ENCODE measurements around the gene ROR2.

ROR2 gene

DNA sequence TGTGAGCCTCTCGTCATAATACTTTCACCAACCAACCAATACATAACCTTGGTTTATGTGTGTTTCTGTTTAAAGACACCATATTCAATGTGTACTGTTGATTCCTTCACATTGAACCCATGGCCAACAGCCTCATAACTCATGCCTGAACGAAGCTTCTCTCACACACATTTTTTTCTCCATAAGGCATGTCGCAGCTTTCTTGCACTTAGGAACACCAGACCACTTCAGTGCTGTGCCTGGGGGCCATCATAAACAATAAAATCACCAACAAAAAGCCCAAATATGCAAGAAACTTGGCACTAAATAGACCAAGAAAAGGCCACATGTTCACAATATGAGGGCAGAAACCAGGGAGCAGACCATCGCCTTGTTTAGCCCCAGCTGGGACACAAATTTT is 192.2 kb downstream of the ROR2 start:
- Histone ChIP-seq H3K36me3 (ENCODE audit: insufficient read depth, low read length) (no peaks in the 10 kb centered on the region), H3K27me3 (ENCODE audit: insufficient read depth, low read length) (no peaks in the 10 kb centered on the region), H2AFZ (ENCODE audit: low read depth, low read length) (no peak overlapping the region), H3K4me1 (ENCODE audit: insufficient read depth, low read length) (no peaks in the 10 kb centered on the region), H3K9me3 (ENCODE audit: low read length) (no peaks in the 10 kb centered on the region), H3K4me3 (ENCODE audit: low read length) (no peak overlapping the region)

DNA sequence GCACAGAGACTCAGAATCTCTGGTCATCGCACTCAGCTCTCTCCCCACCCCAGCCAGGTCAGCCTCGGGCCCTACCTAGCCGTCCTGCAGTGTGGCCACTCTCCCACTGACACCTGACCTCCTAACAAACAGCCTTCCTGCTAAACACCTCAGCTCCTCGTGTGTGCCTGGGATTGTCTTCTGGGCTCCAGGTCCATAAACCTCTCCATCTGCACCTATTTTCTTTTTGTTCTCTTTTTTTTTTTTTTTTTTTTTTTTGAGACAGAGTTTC is 193.6 kb downstream of the ROR2 start:
- Histone ChIP-seq H3K36me3 (ENCODE audit: insufficient read depth, low read length) (no peaks in the 10 kb centered on the region), H3K9me3 (ENCODE audit: low read length) (no peaks in the 10 kb centered on the region), H3K4me1 (ENCODE audit: insufficient read depth, low read length) (no peaks in the 10 kb centered on the region), H2AFZ (ENCODE audit: low read depth, low read length) (no peak overlapping the region), H3K4me3 (ENCODE audit: low read length) (no peak overlapping the region), H3K27me3 (ENCODE audit: insufficient read depth, low read length) (no peaks in the 10 kb centered on the region)

DNA sequence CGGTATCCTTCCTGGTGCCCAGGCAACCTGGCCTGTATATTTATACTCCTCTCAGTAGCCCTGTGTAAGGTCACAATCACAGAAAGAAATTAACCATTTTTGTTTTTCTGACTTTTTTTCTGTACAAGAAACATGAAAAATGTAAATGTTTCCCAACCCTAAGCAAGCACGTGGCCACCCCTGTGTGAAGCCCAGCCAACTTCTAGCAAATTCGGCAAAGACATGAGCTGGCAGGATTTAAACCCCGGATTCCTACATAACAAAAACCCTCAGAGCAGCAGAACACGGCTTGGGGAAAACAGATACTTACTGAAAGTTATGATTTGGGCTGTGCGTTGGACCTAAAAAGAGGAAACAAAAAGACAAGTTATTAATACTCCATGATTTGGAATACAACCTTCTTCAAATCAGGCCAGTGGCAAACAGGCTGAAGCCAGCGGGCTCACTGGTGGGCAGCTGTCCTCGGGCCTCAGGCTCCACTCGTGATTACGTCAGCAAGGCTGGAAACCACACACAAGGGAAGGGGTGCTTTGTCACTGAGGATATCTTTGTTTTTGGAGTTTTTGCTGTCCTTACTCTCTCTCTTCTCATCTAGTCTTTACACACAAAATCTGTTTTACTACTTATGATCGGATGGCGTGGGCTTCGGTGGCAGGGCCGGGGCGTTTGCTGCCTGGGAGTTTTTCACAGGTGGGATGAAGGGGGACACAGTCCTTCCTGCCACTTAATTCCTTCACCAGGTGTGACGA is 194.1 kb downstream of the ROR2 start:
- no peaks in the 10 kb centered on the region for H3K27me3 ChIP-seq (ENCODE audit: insufficient read depth, low read length)
- H3K4me1 ChIP-seq (ENCODE audit: insufficient read depth, low read length): no peaks in the 10 kb centered on the region
- no peaks in the 10 kb centered on the region for H3K36me3 ChIP-seq (ENCODE audit: insufficient read depth, low read length)
- no peak overlapping the region for H3K4me3 ChIP-seq (ENCODE audit: low read length)
- H3K9me3 ChIP-seq (ENCODE audit: low read length): no peaks in the 10 kb centered on the region
- H2AFZ ChIP-seq (ENCODE audit: low read depth, low read length): no peak overlapping the region

DNA sequence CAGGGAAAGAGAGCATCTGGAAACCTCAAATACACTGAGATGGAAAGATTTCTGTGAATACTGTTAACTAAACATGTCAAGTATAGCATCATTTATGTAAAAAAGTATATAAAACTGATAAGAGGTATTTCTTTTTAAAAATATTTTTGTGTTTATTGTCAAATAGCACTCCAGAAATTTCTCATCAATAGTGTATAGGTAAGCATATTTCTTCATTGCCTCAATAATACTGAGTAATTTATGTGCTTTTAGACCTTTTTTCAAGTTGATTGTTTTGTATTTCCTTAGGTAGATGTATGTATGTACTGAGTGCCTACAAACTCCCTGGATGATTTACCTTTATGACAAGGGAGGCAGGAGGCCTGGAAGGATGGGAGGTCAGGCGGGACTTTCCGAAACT is 196.3 kb downstream of the ROR2 start:
- Histone ChIP-seq H3K4me1 (ENCODE audit: insufficient read depth, low read length) (no peaks in the 10 kb centered on the region), H3K4me3 (ENCODE audit: low read length) (no peak overlapping the region), H2AFZ (ENCODE audit: low read depth, low read length) (no peak overlapping the region), H3K36me3 (ENCODE audit: insufficient read depth, low read length) (no peaks in the 10 kb centered on the region), H3K27me3 (ENCODE audit: insufficient read depth, low read length) (no peaks in the 10 kb centered on the region), H3K9me3 (ENCODE audit: low read length) (no peaks in the 10 kb centered on the region)

DNA sequence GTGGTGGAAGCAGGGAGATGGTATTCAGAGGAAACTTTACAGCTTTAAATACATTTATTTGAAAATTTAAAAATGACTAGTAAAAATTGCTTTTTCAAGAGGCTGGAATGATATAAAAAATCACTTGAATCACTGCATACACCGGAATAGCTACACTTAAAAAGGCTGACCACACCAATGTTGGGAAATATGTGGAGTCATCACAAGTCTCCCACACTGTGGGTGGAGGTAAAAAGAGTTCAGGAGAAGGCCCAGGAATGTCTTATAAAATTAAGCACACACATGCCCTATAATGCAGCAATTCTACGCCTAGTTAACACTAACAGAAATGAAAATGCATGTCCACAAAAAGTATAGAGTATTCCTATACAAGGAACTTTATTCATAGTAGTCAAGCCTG is 198.1 kb downstream of the ROR2 start:
- no peak overlapping the region for H3K4me3 ChIP-seq (ENCODE audit: low read length)
- no peak overlapping the region for H2AFZ ChIP-seq (ENCODE audit: low read depth, low read length)
- H3K36me3 ChIP-seq (ENCODE audit: insufficient read depth, low read length): no peaks in the 10 kb centered on the region
- no peaks in the 10 kb centered on the region for H3K27me3 ChIP-seq (ENCODE audit: insufficient read depth, low read length)
- H3K9me3 ChIP-seq (ENCODE audit: low read length): no peaks in the 10 kb centered on the region
- H3K4me1 ChIP-seq (ENCODE audit: insufficient read depth, low read length): no peaks in the 10 kb centered on the region

DNA sequence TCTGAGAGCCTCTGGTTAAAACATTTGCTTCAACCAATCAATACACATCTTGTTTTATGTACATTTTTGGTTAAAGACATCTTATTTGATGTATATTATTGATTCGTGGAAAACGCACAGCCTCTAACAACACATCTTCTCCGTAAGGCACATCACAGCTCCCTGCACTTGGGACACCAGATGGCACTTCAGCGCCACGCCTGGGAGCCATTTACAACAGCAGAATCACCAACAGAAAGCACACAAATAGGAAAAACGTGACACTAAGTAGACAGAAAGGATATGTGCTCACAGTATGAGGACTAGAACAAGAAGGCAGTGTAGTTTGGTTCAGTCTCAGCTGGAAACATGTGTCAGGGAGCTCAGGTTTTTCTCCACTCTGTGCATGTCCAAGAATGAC is 199.7 kb downstream of the ROR2 start:
- Histone ChIP-seq H3K4me3 (ENCODE audit: low read length) (no peak overlapping the region), H3K27me3 (ENCODE audit: insufficient read depth, low read length) (no peaks in the 10 kb centered on the region), H3K36me3 (ENCODE audit: insufficient read depth, low read length) (no peaks in the 10 kb centered on the region), H2AFZ (ENCODE audit: low read depth, low read length) (no peak overlapping the region), H3K9me3 (ENCODE audit: low read length) (no peaks in the 10 kb centered on the region), H3K4me1 (ENCODE audit: insufficient read depth, low read length) (no peaks in the 10 kb centered on the region)

DNA sequence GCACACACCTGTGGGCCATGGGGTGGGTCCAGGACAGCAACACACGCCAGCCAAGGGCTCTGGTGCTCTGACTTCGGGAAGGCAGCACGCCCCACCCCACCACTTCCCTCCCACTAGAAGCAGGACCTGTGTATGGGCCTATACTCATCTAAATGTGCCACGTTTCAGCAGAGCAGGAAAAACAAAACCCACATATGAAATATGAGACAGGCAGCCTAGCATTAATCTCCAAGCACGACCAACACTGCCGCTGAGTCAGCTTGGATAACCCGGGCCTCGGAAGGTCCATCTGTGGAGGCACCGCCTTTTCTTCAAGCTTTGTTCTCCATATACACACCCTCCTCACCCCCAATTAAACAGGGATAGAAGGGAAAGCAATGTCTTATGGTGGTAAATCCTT is 203.1 kb downstream of the ROR2 start:
- H3K4me1 ChIP-seq (ENCODE audit: insufficient read depth, low read length): no peaks in the 10 kb centered on the region
- H3K27me3 ChIP-seq (ENCODE audit: insufficient read depth, low read length): no peaks in the 10 kb centered on the region
- H3K36me3 ChIP-seq (ENCODE audit: insufficient read depth, low read length): no peaks in the 10 kb centered on the region
- no peak overlapping the region for H3K4me3 ChIP-seq (ENCODE audit: low read length)
- no peak overlapping the region for H2AFZ ChIP-seq (ENCODE audit: low read depth, low read length)
- no peaks in the 10 kb centered on the region for H3K9me3 ChIP-seq (ENCODE audit: low read length)

DNA sequence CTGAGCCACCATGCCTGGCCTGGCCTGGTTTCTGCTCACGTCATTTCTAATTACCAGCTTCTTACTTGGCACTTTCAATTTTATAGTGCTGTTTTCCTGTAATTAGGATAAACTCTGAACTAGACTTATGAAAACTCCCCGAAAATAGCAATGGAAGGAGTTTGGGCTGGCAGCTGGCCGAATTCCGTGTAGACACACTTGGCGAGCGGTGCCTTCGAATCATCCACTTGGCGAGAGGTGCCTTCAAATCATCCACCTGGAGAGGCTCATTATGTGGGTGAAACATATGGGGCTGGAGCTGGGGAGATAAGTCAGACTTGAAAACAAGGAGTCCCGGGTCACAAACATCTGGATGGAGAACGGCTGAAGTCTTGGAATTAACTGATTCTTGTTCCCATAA is 203.7 kb downstream of the ROR2 start:
- Histone ChIP-seq H3K27me3 (ENCODE audit: insufficient read depth, low read length) (no peaks in the 10 kb centered on the region), H3K4me1 (ENCODE audit: insufficient read depth, low read length) (no peaks in the 10 kb centered on the region), H2AFZ (ENCODE audit: low read depth, low read length) (no peak overlapping the region), H3K4me3 (ENCODE audit: low read length) (no peak overlapping the region), H3K9me3 (ENCODE audit: low read length) (no peaks in the 10 kb centered on the region), H3K36me3 (ENCODE audit: insufficient read depth, low read length) (no peaks in the 10 kb centered on the region)

DNA sequence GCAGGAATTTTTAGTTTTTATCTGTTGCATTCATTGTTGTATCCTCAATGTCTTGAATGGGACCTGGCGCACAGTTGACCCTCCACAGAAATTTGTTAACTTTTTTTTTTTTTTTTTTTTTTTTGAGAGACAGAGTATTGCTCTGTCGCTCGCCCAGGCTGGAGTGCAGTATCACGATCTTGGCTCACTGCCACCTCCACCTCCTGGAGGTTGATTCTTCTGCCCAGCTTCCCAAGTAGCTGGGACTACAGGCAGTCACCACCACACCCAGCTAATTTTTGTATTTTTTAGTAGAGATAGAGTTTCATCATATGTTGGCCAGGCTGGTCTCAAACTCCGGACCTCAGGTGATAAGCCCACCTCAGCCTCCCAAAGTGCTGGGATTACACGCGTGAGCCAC is 205.9 kb downstream of the ROR2 start:
- Histone ChIP-seq H3K27me3 (ENCODE audit: insufficient read depth, low read length) (no peaks in the 10 kb centered on the region), H3K9me3 (ENCODE audit: low read length) (no peaks in the 10 kb centered on the region), H3K36me3 (ENCODE audit: insufficient read depth, low read length) (no peaks in the 10 kb centered on the region)

DNA sequence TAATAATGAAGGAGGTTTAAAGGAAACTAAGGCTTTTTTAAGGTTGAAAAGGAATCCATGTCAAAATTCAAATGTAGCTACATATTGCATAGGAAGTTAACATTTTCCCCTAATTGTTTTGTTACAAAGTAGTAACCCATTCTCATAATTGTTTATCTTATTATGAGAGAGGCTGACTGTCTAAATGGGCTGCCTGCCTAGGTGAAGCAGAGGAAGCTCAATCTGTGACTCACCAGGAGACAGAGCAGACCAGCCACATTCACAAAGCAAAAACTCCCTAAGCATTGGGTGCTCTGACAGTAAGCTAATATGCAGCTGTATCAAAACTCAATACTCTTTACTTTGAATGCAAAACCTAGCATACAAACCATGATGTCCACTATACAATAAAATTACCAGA is 208.5 kb downstream of the ROR2 start:
- H2AFZ ChIP-seq (ENCODE audit: low read depth, low read length): no peak overlapping the region
- no peaks in the 10 kb centered on the region for H3K36me3 ChIP-seq (ENCODE audit: insufficient read depth, low read length)
- H3K4me1 ChIP-seq (ENCODE audit: insufficient read depth, low read length): no peaks in the 10 kb centered on the region
- no peaks in the 10 kb centered on the region for H3K9me3 ChIP-seq (ENCODE audit: low read length)
- H3K27me3 ChIP-seq (ENCODE audit: insufficient read depth, low read length): no peaks in the 10 kb centered on the region
- no peak overlapping the region for H3K4me3 ChIP-seq (ENCODE audit: low read length)

More for the DNA sequence above, 205.9 kb downstream of the ROR2 start:
- Histone ChIP-seq H2AFZ (ENCODE audit: low read depth, low read length) (no peak overlapping the region), H3K4me1 (ENCODE audit: insufficient read depth, low read length) (no peaks in the 10 kb centered on the region), H3K4me3 (ENCODE audit: low read length) (no peak overlapping the region)

DNA sequence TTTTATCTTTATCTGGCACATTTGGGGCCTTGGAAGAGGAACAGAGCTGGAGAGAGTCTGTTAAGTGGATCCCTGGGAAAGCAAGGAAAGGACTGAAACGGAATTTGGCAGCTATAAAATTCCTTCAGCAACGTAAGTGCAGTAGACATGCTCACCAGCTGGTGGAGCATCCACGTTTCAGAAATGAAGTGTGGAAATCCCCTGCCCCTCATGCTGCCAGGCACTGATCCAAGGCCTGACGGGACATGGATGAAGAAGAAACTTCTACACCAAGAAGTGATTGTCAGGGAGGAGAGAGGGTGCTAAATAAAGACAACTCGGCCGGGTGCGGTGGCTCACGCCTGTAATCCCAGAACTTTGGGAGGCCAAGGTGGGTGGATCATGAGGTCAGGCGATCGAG is 209.3 kb downstream of the ROR2 start:
- no peaks in the 10 kb centered on the region for H3K4me1 ChIP-seq (ENCODE audit: insufficient read depth, low read length)
- H3K9me3 ChIP-seq (ENCODE audit: low read length): no peaks in the 10 kb centered on the region
- H3K36me3 ChIP-seq (ENCODE audit: insufficient read depth, low read length): no peaks in the 10 kb centered on the region
- no peak overlapping the region for H3K4me3 ChIP-seq (ENCODE audit: low read length)
- no peaks in the 10 kb centered on the region for H3K27me3 ChIP-seq (ENCODE audit: insufficient read depth, low read length)
- H2AFZ ChIP-seq (ENCODE audit: low read depth, low read length): no peak overlapping the region

DNA sequence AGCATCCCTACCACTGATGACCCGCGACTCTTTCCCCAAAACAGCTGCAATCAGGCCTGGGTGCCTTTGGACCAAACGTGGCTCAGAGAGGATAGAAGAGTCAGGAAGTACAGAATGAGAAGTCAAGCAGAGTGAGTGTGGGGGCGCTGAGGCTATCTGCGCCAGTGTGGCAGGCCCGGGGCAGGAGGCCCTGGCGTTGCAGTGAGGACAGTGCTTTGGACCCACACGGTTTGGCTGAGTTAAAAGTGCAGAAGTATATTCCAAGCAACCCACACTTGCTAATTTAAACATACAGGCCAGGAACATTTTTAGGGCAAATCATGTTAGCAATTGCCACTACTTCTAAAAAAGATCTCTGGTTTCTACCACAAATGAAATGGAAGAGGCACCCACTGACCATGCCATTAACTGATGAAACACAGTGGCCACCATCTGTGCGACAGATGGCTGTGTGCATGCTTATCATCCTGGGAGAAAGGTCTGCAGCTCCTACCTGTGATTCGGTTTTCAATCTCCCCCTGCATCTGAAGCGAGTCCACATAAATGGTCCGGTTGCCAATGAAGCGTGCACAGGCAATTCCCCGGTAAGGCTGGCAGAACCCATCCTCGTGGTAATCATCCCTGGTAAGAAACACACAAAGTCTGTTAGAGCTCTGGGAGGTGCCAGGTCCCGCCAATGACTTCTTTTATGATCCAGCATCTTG is 213.0 kb downstream of the ROR2 start:
- Histone ChIP-seq H3K36me3 (ENCODE audit: insufficient read depth, low read length) (no peaks in the 10 kb centered on the region), H3K9me3 (ENCODE audit: low read length) (no peaks in the 10 kb centered on the region), H2AFZ (ENCODE audit: low read depth, low read length) (no peak overlapping the region), H3K27me3 (ENCODE audit: insufficient read depth, low read length) (no peaks in the 10 kb centered on the region), H3K4me3 (ENCODE audit: low read length) (no peak overlapping the region), H3K4me1 (ENCODE audit: insufficient read depth, low read length) (no peaks in the 10 kb centered on the region)

DNA sequence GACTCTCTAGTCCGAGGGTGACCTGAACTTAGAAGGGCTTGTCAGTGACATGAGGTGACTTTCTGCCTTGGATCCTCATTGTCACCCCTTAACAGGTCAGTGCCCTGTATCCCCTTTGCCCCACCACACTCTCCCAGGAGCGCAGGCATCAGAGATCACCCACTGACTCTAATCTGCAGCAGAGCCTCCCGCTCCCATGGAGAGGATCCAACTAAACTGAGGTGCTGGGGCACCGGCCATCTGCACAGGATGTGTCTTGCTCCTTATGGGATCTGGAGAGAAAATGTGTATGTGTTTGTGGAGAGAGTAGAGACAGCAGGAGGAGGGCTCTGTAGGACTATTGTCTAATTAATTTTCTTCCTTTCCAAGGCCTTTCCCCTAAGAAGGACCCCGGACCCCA is 213.7 kb downstream of the ROR2 start:
- no peak overlapping the region for H2AFZ ChIP-seq (ENCODE audit: low read depth, low read length)
- no peaks in the 10 kb centered on the region for H3K4me1 ChIP-seq (ENCODE audit: insufficient read depth, low read length)
- H3K27me3 ChIP-seq (ENCODE audit: insufficient read depth, low read length): no peaks in the 10 kb centered on the region
- H3K4me3 ChIP-seq (ENCODE audit: low read length): no peak overlapping the region
- H3K9me3 ChIP-seq (ENCODE audit: low read length): no peaks in the 10 kb centered on the region
- H3K36me3 ChIP-seq (ENCODE audit: insufficient read depth, low read length): no peaks in the 10 kb centered on the region

DNA sequence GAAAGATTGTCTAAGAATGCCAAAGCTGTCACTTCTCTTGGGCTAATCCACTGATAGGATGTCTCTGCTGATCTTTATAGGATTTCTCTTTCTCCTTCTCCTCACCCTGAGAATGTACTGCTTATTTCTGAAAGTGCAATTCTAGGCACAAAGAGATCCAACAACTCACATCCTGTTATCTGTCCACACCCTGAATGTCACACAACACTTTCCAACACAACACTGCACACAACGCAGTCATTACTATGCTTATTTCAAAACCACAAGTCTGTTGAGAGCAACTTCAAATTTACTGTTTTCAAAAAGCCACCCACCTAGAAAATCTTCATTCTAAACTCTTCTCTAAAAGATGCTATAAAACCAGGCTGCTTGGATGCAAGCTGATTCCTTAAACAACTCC is 215.0 kb downstream of the ROR2 start:
- Histone ChIP-seq H3K36me3 (ENCODE audit: insufficient read depth, low read length) (no peaks in the 10 kb centered on the region), H3K4me1 (ENCODE audit: insufficient read depth, low read length) (no peaks in the 10 kb centered on the region), H3K4me3 (ENCODE audit: low read length) (no peak overlapping the region), H3K9me3 (ENCODE audit: low read length) (no peaks in the 10 kb centered on the region), H2AFZ (ENCODE audit: low read depth, low read length) (no peak overlapping the region), H3K27me3 (ENCODE audit: insufficient read depth, low read length) (no peaks in the 10 kb centered on the region)
